HG02798 (cell line): ENCODE data around the gene CCDC102A.
A peak's percentile ranks its signal among the peaks of the same experiment; 100 is the strongest.

Experiments
- ATAC-seq: cut with Tn5 transposase; IDR thresholded peaks from one replicate; pipeline ENCODE4 v1.9.1; 2021; ENCODE audit warnings: mild to moderate bottlenecking; ENCODE audit not compliant: unreplicated experiment, poor library complexity

CCDC102A gene

DNA sequence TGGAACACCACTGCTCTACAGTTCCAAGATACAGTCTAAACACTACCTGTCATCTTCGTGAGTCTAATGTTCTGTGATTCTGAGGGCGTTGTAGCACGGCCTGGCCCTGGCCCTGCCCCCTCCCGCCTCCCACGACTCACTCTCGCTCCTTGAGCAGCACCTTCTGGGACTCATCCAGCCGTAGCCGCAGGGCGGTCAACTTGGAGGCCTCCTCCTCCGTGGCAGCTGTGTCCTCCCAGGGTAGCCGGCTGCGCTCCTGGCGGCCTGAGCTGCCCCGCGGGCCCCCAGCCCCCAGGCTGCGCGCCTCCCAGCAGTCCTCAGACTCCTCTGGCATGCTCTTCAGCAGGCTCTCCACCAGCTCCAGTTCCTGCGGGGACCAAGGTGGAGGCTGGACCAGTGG is 10.6 kb downstream of the CCDC102A start:
- ATAC-seq: no peak

DNA sequence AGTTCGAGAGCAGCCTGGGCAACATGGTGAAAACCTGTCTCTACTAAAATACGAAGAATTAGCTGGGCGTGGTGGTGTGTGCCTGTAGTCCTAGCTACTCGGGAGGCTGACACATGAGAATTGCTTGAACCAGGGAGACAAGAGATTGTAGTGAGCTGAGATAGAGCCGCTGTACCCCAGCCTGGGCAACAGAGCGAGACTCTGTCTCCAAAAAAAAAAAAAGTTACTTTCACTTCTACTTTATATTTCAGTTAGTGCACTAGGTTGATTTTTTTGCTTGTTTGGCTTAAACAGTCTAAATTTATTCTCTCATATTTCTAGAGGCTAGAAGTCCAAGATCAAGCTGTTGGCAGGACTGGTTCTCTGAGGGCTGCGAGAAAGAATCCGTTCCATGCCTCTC is 13.4 kb downstream of the CCDC102A start:
- ATAC-seq: no peak

DNA sequence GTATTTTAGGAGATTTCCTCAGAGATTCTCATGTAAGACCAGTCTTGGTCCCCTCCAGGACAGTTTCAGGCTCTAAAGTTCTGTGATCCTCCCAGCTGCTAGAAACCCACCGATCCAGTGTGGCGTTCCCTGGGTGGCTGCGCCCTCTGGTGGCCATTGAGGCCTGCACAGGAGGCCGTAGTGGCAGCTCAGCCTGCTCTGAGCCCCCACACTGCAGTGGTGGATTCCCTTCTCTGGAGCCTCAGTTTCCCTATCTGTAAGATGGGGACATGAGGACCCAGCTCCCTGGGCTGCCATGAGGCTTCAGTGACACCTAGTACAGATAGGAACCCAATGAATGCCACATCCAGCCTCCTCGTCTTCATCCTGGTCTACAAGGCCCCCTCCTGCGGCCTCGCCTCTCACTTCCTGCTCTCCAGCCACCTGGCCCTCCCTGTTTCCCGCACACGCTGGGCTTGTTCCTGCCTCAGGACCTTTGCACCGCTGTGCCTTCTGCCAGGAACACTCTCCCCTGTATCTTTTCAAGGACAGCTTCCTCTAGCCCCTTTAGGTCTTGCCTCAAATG is 16.5 kb downstream of the CCDC102A start:
- peak; percentile 72 for ATAC-seq

DNA sequence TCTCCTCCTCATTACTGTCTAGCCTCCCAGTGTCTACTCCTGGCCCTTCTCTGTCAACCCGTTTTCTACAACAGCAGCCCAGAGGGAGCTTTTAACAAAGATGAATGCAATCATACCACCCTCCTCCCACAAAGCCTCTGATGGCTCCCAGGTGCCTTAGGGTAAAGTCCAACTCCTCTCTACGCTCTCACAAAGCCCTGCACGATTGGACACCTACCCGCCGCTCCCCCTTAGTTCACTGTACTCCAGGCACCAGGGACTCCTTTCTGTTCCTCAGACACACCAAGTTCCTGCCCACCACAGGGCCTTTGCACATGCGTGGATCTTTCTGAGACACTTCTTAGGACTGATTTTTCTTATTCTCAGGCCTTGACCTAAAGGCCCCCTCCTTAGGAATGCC is 17.4 kb downstream of the CCDC102A start:
- no peak for ATAC-seq

DNA sequence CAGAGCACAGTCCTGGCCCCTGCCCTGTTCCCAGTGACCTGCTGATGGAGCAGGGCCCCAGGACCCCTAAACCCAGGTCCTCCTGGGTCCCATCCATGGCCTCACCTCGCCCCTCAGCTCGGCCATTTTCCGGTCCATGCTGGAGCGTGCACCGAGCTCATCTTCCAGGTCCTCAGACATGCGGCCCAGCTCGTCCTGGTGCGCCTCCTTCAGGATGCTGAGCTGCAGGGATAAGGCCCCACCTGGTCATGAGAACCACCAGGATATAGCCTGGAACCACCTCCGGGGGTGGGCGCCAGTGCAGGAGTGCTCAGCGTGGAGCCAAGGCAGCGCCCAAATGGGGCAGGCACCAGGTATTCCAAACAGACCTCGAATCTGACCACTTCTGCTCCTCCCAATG is 17.9 kb downstream of the CCDC102A start:
- no peak for ATAC-seq

GRCh38 chr16:57517397-57518367 is 18.7 kb downstream of the CCDC102A start:
- no peak for ATAC-seq

DNA sequence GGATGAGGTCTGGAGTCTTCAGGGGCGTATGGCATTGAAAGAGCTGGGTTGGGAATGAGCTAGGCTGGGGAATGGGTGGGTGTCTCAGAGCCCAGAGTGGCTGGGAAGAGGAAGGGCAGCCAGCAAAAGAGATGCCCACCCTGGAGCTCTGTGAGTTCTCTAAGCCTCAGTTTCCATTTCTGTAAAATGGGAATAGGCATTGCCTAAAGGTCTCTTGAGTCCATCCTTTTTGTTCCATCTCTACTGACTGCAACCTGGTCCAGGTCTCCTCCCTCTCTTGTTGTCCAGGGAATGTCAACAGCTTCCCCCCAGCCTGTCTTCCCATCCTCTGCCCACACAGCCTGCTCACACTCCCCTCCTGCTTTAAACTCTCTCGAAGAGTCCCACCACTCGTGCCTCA is 19.6 kb downstream of the CCDC102A start:
- no peak for ATAC-seq

DNA sequence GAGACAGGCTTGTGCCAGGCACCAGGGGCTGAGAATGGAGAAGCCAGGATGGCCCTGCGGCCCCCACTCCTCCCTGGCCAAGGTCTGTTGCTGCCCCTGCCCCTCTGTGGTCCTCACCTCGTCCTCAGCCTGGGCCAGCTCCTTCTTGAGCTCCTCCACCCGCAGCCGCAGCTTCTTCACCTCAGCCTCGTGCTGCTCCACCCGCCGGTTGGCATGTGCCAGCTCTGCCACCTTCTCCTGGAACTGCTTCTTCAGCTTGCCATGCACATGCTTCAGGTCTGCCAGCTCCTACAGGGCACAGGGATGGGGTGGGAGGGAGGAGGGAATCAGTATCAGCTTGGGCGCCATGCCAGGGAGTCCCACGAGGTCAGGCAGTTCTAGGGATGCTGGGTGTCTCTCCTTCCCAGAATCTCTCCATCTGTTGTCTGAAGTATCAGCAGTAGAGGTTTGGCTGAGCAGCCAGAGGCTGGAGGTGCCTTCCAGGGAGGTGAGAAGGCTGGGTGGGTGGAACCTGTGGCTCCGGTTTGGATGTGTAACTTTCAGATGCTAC is 20.1 kb downstream of the CCDC102A start:
- no peak for ATAC-seq

GRCh38 chr16:57514791-57515600 is 21.4 kb downstream of the CCDC102A start:
- ATAC-seq: no peak

DNA sequence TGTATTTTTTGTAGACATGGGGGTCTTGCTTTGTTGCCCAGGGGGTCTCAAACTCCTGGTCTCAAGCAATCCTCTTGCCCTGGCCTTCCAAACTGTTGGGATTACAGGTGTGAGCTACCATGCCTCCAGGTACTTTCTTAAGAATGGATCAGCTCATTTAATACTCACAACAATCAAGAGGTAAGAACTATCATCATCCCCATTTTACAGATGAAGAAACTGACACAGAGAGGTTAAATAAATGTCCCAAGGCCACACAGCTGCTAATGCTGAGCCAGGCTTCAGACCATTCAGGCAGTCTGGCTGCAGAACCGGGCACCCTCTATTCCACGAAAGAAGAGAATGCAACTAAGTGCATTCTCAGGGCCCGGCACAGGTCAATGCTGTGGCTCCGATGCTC is 22.0 kb downstream of the CCDC102A start:
- ATAC-seq: no peak

GRCh38 chr16:57513371-57514102 is 22.8 kb downstream of the CCDC102A start:
- no peak for ATAC-seq

- no peak for ATAC-seq
These were observed 23.9 kb downstream of the CCDC102A start for GRCh38 chr16:57512296-57513001.

DNA sequence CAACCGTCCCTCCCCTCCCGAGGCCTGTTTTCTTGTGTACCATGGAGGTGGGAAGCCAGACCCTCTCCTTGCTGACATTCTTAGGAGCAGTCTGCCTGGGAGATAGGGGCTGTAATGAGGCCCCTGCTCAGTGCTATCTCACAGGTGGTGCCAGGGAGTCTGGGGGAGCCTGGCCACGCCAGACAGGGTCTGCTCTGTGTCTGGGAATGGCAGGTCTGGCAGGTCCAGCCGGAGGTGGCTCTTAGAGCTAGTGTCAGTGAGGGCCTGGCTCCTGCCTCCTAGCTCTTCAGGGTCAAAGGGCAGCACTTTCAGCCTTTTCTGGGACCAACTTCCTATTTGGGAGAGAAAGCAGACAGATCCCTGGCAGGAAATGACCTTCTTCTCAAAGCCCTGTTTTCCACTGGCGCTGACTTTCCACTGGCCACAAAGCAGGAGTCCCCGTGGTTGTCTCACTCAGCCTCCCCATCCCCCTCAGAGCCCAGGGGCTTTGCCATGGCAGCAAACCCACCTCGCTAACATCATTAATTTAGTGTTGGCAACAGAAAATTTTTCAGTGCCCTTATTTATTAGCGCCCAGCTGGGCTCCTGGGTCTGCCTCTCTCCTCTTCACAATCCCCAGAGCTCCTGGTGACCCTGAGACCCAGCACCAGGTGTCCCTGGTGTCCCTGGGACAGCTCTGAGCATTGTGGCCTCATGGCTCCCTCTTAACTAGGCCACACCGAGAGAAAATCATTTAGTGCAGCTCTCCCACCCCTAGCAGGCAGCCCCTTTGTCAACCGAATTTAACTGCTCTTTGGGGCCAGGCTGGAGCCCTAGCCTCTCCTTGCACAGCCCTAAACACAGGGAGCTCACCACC is 26.1 kb downstream of the CCDC102A start:
- no peak for ATAC-seq

DNA sequence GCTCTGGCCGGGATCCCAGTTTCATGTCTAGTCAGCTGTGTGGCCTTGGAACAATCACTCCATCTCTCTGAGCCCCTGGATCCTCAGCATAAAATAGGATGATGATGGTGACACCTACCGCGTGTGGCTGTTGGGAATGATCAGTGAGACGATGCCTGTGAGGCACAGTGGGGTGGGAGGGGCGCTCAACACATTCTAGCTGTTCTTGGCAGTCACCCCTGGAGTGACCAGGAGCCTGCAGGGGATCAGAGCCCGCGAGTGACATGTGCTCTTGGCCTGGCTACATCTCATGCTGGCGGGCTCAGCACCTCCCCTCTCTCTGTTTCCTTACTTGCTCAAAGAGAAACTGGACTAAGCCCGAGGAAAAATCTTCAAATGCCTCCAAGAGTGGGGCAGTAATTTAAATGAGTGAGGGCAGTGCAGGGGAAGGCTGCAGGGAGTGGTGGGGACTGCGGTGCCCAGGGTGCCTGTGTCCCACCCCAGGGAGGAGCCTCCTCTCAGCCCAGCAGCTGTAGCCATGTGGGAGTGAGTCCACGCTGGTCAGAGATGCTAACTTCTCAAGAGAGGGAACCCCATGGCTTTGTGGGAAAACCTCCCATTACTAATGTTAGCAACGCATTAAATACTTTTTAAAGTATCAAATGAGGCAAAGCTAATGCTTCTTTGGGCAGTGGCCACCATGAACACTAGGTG is 27.0 kb downstream of the CCDC102A start:
- no peak for ATAC-seq

- no peak for ATAC-seq
These were observed 28.3 kb downstream of the CCDC102A start for GRCh38 chr16:57508035-57508425.

DNA sequence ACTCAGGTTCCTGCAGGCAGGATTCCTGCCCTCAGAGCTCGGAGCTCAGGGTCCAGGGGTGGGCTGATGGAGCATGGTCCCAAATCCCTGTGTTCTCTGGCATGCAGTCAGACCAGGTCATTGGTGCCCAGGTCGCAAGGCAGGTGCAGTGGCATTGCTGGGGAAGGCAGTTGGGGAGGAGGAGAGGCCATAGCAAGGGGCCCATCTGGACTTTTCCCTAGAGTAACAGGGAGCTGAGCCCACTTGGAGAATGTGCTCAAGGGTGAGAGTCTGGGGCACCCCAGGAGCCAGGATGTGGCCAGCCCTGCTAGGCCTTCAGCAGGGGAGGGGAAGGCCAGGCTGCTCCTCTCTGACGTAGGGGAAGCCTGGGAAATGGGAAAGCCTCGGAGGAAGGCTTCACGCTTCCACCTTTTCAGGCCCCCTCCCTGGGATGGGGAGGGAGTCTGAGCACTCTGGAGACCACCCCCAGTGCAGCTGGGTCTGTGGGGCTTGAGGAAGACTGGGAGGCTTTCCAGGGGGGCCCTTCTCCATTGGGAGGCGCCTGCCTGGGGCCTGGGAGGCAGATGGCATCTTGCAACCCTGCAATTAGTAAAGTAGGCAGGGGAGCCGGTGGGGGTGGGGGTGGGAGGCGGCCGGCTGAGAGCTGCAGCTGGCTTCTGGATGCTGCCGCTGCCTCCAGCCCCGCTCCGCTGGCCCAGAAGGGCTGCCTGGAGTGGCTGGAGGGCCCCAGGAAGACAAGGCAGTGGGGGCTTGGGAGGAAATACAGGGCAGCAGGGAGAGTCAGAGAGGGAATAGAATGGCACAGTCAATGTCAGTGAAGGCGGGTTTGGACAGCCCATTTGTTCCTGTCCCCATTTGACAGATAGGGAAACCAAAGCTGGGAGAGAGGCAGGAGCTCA is 29.0 kb downstream of the CCDC102A start:
- ATAC-seq: no peak

DNA sequence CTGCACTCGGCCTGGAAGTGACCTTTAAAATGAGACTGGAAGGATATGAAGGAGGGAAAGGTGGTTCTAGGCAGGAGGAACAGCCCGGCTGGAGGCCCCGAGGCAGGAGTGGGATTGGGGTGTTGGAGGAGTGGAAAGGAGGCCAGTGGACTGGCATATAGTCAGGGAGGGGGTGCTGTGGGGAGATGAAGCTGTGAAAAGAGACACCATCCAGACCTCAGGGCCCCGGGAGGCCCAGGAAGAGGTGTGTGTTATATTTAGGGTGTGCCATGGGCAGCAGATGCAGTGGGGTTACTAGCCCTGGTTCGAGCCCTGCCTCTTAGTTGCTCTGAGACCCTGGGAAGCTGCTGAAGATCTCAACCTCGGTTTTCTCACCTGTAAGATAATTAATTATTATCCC is 31.2 kb downstream of the CCDC102A start:
- ATAC-seq: no peak
